Loucy (cell line): Measurements from ENCODE around the gene CNPY1.

Experiments
- H2AFZ ChIP-seq: fragments of 200-600 bp; sonication (generic); 2 replicates; pipeline ENCODE4 v1.6.0; 2016; ENCODE audit warnings: antibody characterized with exemption, mild to moderate bottlenecking, low read length, moderate library complexity
- H3F3A ChIP-seq: fragments of 200-600 bp; 2 replicates; pipeline ENCODE4 v1.6.0; 2016; ENCODE audit warnings: antibody characterized with exemption, low read depth, mild to moderate bottlenecking
- H3K27me3 ChIP-seq: fragments of 200-600 bp; sonication (generic); 2 replicates; pipeline ENCODE4 v1.6.1; 2014; ENCODE audit warnings: low read length, mild to moderate bottlenecking; ENCODE audit not compliant: insufficient read depth, poor library complexity, severe bottlenecking
- H3K36me3 ChIP-seq: fragments of 200-600 bp; sonication (generic); 2 replicates; pipeline ENCODE4 v1.6.1; 2016; ENCODE audit warnings: low read length; ENCODE audit not compliant: insufficient read depth
- H3K4me1 ChIP-seq: fragments of 200-600 bp; sonication (generic); 2 replicates; pipeline ENCODE4 v1.5.1; 2014; ENCODE audit warnings: low read length, mild to moderate bottlenecking; ENCODE audit not compliant: insufficient read depth, poor library complexity, severe bottlenecking
- H3K4me2 ChIP-seq: fragments of 200-600 bp; sonication (generic); 2 replicates; pipeline ENCODE4 v1.6.0; 2014; ENCODE audit warnings: antibody characterized with exemption, low read length, low read depth, mild to moderate bottlenecking; ENCODE audit not compliant: poor library complexity, severe bottlenecking
- H3K4me3 ChIP-seq: fragments of 200-600 bp; sonication (generic); 2 replicates; pipeline ENCODE4 v1.5.1; 2014; ENCODE audit warnings: low read length, mild to moderate bottlenecking, mixed read lengths; ENCODE audit not compliant: poor library complexity, severe bottlenecking
- H3K79me2 ChIP-seq: fragments of 200-600 bp; sonication (generic); 2 replicates; pipeline ENCODE4 v1.6.1; 2014; ENCODE audit warnings: low read length; ENCODE audit not compliant: insufficient read depth
- H3K9ac ChIP-seq: fragments of 200-600 bp; sonication (generic); 2 replicates; pipeline ENCODE4 v1.6.0; 2014; ENCODE audit warnings: mild to moderate bottlenecking, low read depth, low read length, moderate library complexity; ENCODE audit not compliant: poor library complexity, severe bottlenecking
- H3K9me2 ChIP-seq: fragments of 200-600 bp; sonication (generic); replicated peaks from 2 replicates; pipeline ENCODE4 v1.6.1; 2016; ENCODE audit warnings: low read depth, low read length, mixed read lengths
- H3K9me3 ChIP-seq: fragments of 200-600 bp; sonication (generic); 2 replicates; pipeline ENCODE4 v1.6.1; 2014; ENCODE audit warnings: mild to moderate bottlenecking, antibody characterized with exemption, low read length, low read depth; ENCODE audit not compliant: insufficient read depth
- H4K20me1 ChIP-seq: fragments of 200-600 bp; sonication (generic); 2 replicates; pipeline ENCODE4 v1.6.0; 2014; ENCODE audit warnings: antibody characterized with exemption, low read length, mild to moderate bottlenecking; ENCODE audit not compliant: insufficient read depth, poor library complexity, severe bottlenecking
- EZH2phosphoT487 ChIP-seq: fragments of 200-600 bp; IDR thresholded peaks from 2 replicates; pipeline ENCODE4 v1.6.1; 2018; ENCODE audit warnings: antibody characterized with exemption, mild to moderate bottlenecking, moderate library complexity, borderline replicate concordance
- TF ChIP-seq, protein P1 (sequence below): fragments of 200-600 bp; sonication (generic); conservative IDR thresholded peaks from 2 replicates; pipeline ENCODE4 v1.5.1; 2014; ENCODE audit warnings: mild to moderate bottlenecking, antibody characterized with exemption, low read length

Gene CNPY1

GRCh38 chr7:155490697-155491628, 55.4 kb downstream of the CNPY1 start:
- H3K27me3 ChIP-seq, result no peaks in the 10 kb centered on the region
- no peak overlapping the region for H3K4me3 ChIP-seq
- no peak overlapping the region for H3K9ac ChIP-seq
- no peaks in the 10 kb centered on the region for H3F3A ChIP-seq
- peaks cover 5% of the 10 kb centered on the region for H3K4me1 ChIP-seq
- TF ChIP-seq, protein P1, sequence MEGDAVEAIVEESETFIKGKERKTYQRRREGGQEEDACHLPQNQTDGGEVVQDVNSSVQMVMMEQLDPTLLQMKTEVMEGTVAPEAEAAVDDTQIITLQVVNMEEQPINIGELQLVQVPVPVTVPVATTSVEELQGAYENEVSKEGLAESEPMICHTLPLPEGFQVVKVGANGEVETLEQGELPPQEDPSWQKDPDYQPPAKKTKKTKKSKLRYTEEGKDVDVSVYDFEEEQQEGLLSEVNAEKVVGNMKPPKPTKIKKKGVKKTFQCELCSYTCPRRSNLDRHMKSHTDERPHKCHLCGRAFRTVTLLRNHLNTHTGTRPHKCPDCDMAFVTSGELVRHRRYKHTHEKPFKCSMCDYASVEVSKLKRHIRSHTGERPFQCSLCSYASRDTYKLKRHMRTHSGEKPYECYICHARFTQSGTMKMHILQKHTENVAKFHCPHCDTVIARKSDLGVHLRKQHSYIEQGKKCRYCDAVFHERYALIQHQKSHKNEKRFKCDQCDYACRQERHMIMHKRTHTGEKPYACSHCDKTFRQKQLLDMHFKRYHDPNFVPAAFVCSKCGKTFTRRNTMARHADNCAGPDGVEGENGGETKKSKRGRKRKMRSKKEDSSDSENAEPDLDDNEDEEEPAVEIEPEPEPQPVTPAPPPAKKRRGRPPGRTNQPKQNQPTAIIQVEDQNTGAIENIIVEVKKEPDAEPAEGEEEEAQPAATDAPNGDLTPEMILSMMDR, result no peak
- TF ChIP-seq EZH2phosphoT487, result no peak
- H3K79me2 ChIP-seq, result no peaks in the 10 kb centered on the region
- H3K4me2 ChIP-seq, result no peak overlapping the region
- H4K20me1 ChIP-seq, result no peaks in the 10 kb centered on the region
- H3K9me3 ChIP-seq, result no peaks in the 10 kb centered on the region
- no peaks in the 10 kb centered on the region for H3K9me2 ChIP-seq
- no peak overlapping the region for H2AFZ ChIP-seq
- no peaks in the 10 kb centered on the region for H3K36me3 ChIP-seq

GRCh38 chr7:155489862-155490696, 56.3 kb downstream of the CNPY1 start:
- H3K9me2 ChIP-seq, result no peaks in the 10 kb centered on the region
- no peak overlapping the region for H3K4me3 ChIP-seq
- no peak overlapping the region for H3K9ac ChIP-seq

GRCh38 chr7:155489158-155489840, 57.1 kb downstream of the CNPY1 start:
- H3F3A ChIP-seq, result no peaks in the 10 kb centered on the region
- no peaks in the 10 kb centered on the region for H3K9me2 ChIP-seq
- TF ChIP-seq, protein P1, result no peak
- no peak for TF ChIP-seq EZH2phosphoT487
- no peaks in the 10 kb centered on the region for H3K79me2 ChIP-seq
- H3K27me3 ChIP-seq, result no peaks in the 10 kb centered on the region
- H4K20me1 ChIP-seq, result no peaks in the 10 kb centered on the region
- no peak overlapping the region for H3K9ac ChIP-seq
- H3K4me3 ChIP-seq, result no peak overlapping the region
- H3K4me2 ChIP-seq, result no peak overlapping the region
- no peaks in the 10 kb centered on the region for H3K36me3 ChIP-seq
- H3K9me3 ChIP-seq, result no peaks in the 10 kb centered on the region
- H3K4me1 ChIP-seq, result no peaks in the 10 kb centered on the region
- H2AFZ ChIP-seq, result no peak overlapping the region

More at GRCh38 chr7:155489862-155490696, 56.3 kb downstream of the CNPY1 start:
- Histone ChIP-seq H4K20me1 (no peaks in the 10 kb centered on the region), H3K79me2 (no peaks in the 10 kb centered on the region), H3F3A (no peaks in the 10 kb centered on the region), H3K9me3 (no peaks in the 10 kb centered on the region), H2AFZ (no peak overlapping the region), H3K4me1 (no peaks in the 10 kb centered on the region), H3K4me2 (no peak overlapping the region), H3K36me3 (no peaks in the 10 kb centered on the region), H3K27me3 (no peaks in the 10 kb centered on the region)
- TF ChIP-seq, protein P1, result no peak
- no peak for TF ChIP-seq EZH2phosphoT487
